ENCODE measurements around the gene STK32C.

DNA sequence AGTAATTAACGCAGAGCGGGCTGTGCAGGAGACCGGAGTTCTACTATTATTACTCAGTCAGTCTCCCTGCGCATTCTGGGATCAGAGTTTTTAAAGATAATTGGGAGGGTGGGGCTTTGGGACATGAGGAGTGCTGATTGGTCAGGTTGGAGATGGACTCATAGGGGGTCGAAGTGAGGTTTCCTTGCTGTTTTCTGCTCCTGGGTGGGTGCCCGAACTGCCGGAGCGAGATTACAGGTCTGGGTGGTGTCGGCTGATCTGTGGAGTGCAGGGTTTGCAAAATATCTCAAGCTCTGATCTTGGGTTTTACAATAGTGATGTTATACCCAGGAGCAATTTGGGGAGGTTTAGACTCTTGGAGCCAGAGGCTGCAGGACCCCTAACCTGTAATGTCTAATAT is 20.4 kb upstream of the STK32C start:
- TF ChIP-seq POLR2AphosphoS5 (IDR thresholded peaks at IDR 0.05) (no peak), EP300 (IDR thresholded peaks at IDR 0.05) (no peak)
- TF ChIP-seq, protein P1, sequence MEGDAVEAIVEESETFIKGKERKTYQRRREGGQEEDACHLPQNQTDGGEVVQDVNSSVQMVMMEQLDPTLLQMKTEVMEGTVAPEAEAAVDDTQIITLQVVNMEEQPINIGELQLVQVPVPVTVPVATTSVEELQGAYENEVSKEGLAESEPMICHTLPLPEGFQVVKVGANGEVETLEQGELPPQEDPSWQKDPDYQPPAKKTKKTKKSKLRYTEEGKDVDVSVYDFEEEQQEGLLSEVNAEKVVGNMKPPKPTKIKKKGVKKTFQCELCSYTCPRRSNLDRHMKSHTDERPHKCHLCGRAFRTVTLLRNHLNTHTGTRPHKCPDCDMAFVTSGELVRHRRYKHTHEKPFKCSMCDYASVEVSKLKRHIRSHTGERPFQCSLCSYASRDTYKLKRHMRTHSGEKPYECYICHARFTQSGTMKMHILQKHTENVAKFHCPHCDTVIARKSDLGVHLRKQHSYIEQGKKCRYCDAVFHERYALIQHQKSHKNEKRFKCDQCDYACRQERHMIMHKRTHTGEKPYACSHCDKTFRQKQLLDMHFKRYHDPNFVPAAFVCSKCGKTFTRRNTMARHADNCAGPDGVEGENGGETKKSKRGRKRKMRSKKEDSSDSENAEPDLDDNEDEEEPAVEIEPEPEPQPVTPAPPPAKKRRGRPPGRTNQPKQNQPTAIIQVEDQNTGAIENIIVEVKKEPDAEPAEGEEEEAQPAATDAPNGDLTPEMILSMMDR (IDR thresholded peaks at IDR 0.05): no peak

All from suprapubic skin (tissue), 4 donors.